ENCODE results near the gene ADAMTS8.

Gene ADAMTS8

GRCh38 chr11:130462101-130462885, 33.9 kb upstream of the ADAMTS8 start:
- no peak for DNase-seq

DNA sequence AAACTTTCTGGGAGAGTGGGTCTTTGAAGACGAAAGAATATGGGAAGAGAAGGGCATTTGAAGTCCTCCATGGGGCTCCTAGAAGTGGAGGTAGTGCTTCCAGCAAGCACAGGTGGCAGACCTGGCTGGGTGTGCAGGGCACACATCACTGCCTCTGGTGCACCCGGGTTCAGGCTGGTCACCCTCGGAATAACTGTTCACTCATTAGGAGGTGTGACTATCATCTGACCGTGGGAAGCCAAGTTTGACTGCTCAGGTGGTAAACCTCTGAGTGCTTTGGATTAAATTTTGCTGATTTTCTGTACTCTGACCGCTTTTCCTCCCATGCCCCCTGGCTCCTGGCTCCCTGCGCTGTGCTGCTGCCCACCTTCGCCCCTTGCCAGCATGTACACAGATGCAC, 31.1 kb upstream of the ADAMTS8 start:
- DNase-seq: no peak

DNA sequence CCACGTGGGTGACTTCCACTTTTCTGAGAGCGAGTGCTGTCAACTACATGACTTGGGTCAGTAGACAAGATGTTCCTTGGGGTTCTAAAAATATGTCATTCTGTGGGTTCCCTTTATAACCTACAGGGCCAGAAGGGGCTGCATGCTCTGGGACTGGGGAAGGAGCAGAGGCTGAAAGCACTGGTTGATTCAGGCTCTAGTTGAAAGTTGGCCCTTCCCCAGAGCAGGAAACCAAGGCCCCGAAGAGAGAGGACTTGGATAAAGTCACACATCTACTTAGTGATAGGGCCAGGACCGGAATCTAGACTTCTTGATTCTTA, 30.0 kb upstream of the ADAMTS8 start:
- no peak for DNase-seq

- DNase-seq: no peak
Observed at GRCh38 chr11:130457623-130458409, 29.4 kb upstream of the ADAMTS8 start.

- no peak for DNase-seq
Observed at GRCh38 chr11:130456286-130456685, 27.9 kb upstream of the ADAMTS8 start.

DNA sequence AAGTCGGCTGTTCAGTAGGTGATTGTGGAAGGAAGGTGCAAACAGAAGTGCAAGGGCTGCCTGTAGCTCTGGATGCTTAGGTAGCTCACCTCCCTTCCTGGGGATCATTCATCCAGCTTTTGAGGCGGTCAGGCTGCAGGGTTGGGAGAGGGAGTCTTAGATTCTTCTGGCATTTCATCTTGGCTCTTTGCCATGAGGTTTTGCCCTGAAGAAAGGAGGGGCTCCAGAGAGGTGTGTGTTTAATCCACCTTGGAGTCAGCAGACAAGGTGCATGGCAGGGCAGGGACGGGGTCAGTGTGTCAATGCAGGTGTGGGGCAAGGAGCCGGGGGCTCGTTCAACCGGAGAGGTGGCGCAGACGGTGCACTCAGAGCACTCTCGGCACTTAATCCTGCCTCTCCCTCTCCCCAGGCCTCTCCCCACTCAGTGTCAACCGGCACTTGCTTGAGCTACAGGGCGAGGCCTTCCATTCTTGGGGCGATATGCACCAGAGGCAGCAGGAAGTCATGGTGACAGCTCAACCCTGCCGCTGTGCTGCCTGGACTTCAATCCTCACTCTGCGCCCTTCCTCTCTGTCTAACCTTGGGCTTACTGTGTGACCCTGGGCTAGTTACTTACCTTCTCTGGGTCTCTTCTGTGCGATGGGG, 27.2 kb upstream of the ADAMTS8 start:
- DNase-seq: no peak

- DNase-seq: no peak
Observed at GRCh38 chr11:130454491-130455252, 26.3 kb upstream of the ADAMTS8 start.

DNA sequence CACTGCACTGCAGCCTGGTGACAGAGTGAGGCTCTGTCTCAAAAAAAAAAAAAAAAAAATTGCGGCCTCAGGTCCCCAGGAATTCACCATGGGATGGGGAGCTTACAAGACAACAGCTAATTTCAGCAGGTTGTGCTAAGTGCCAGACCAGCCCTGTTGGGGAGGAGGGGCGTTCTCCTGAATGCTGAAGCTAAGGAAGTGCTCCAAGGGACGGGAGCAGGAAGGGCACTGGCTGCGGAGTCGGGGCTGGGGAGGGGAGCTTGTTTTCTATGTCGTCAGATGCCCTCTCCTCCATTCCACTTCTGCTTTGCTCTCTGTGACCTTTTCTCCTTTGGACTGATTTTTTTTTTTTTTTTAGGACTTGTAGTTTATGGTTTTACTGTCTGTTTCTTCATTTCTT, 24.5 kb upstream of the ADAMTS8 start:
- no peak for DNase-seq

DNA sequence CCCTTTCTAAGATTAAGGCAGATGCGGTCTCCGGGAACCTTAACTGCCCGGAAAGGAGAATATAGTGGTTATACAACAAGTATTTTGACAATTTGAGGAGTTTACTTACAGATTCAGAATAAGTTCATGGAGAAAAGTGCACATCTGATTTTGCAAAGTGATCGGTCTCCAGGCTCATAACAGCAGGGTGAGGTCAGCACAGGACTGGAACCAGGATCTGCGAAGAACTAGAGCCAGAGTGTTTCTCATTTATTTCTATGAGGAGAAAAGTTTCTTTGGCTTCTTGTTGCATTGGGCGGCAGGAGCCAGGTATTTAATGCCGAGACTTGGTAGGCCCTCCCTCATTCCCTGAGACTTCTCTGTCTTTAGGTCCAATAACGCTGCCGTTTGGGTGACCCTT, 23.8 kb upstream of the ADAMTS8 start:
- no peak for DNase-seq

GRCh38 chr11:130451231-130452019, 23.0 kb upstream of the ADAMTS8 start:
- no peak for DNase-seq

DNA sequence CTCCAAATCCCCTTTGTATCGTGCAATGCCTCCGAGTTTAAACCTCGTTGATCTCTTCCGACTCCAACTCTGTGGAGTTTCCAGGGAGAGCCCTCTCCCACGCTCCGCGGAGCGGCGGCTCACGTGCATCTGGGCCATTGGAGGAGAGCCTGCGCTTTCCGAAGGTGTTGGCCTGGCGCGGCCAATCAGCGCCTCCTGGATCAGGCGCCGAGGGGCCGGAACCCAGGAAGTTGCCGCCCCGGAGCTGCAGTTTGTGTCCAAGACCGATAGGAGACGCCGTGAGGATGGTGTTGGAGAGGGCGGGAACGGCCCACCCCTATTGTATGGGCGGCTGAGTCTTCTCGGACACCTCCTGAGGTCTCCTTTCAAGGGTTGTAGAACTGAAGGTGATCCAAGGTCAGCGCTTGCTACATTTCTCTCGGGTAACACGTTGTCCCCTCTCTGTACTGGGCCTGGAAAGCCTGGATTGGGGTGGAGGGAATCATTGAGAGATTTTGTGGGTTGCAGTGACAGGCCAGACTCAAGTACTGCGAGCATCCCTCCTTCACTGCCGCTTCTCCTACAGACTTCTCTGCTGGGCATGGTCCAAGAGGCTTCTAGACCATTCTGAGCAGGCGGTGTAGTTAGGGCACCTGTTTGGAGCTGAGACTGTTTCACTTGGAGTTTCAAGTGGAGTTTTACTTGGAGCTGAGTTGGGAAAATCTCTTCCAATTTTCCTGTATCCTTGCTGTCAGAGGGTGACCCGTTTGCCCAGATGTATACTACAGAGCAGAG, 21.8 kb upstream of the ADAMTS8 start:
- DNase-seq: no peak

DNA sequence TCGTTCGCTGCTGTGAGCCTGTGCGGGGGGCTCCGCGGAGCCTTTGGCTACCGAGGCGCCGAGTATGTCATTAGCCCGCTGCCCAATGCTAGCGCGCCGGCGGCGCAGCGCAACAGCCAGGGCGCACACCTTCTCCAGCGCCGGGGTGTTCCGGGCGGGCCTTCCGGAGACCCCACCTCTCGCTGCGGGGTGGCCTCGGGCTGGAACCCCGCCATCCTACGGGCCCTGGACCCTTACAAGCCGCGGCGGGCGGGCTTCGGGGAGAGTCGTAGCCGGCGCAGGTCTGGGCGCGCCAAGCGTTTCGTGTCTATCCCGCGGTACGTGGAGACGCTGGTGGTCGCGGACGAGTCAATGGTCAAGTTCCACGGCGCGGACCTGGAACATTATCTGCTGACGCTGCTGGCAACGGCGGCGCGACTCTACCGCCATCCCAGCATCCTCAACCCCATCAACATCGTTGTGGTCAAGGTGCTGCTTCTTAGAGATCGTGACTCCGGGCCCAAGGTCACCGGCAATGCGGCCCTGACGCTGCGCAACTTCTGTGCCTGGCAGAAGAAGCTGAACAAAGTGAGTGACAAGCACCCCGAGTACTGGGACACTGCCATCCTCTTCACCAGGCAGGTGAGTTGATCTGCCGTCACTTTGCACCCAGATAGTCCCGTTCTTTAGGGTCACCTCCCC, 21.0 kb upstream of the ADAMTS8 start:
- no peak for DNase-seq

DNA sequence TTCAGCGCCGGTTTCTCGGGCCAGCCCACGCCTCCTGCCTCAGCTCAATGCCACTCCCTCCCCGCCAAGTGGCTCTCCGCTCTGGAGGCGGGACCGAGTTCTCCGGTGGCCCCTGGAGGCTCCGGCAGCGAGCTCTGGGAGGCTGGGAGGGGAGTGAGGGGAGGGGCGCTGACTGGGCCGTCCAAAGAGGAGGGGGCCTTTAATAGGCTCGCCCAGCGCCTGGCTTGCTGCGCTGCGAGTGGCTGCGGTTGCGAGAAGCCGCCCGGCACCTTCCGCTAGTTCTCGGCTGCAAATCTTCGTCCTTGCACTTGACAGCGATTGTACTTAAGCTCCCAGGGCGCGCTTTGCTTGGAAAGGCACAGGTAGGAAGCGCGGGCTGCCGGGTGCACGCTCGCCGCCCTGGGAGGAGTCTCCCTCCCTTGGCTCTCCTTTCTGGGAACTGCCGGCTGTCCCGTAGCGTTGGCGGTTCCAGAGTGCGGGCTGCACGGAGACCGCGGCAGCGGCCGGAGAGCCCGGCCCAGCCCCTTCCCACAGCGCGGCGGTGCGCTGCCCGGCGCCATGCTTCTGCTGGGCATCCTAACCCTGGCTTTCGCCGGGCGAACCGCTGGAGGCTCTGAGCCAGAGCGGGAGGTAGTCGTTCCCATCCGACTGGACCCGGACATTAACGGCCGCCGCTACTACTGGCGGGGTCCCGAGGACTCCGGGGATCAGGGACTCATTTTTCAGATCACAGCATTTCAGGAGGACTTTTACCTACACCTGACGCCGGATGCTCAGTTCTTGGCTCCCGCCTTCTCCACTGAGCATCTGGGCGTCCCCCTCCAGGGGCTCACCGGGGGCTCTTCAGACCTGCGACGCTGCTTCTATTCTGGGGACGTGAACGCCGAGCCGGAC, 20.3 kb upstream of the ADAMTS8 start, which contains the start of gene ADAMTS15:
Gene ADAMTS15 (plus strand): TSS at position 230 of the 894 bp plus-strand sequence. CDS start 329 bp downstream, at position 559.
- DNase-seq: no peak

GRCh38 chr11:130448039-130448415, 19.6 kb upstream of the ADAMTS8 start:
- DNase-seq: no peak

GRCh38 chr11:130445788-130446187, 17.4 kb upstream of the ADAMTS8 start:
- DNase-seq: no peak

DNA sequence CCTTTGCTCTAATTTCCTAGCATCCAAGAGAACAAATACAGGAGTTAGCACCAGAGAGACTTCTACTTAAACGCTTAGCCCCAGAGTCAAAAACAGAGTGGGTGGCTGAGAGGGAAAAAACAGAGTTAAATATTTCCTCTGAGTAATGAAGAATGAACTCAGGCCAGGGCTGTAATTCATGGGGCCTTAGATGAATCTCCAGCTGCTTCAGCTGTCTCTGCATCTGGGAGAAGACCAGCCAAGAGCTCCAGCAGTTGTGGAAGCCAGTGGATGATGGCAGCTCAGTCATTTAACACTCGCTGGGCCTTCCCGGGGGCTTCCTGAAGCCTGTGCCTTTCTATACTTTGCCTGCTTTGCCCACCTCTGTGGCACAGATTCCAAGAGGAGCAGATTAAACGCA, 14.3 kb upstream of the ADAMTS8 start:
- no peak for DNase-seq

DNA sequence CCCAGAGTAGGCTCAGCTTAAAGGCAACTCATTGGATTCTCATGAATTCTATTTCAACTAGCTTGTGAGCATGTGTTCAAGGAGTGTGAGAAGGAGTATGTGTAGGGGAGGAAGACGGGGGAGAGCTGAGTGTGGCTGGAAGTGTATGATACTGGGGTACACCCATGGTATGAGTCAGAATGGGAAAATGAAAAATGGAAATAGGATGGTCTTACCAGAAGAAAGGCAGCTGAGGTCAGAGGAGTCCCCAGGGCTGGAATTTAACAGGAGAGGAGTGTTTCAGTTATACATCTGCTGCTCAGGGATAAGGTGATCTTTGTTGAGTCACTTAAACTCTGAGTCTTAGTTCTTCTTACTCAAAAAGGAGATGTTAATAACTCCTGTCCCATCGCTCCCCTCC, 13.3 kb upstream of the ADAMTS8 start:
- DNase-seq: no peak

- DNase-seq: no peak
Observed at GRCh38 chr11:130439876-130440275, 11.5 kb upstream of the ADAMTS8 start.

- DNase-seq: peak; percentile 60
Observed at GRCh38 chr11:130439160-130439519, 10.7 kb upstream of the ADAMTS8 start.

All from KG1 (cell line).